Measurements from ENCODE around the gene PCMT1.
A peak's percentile ranks its signal among the peaks of the same experiment; 100 is the strongest.
"Not testable (repeated sequence)": the region's sequence is repeated elsewhere in the genome, so short reads cannot be mapped to it uniquely, and the experiment has no call there.

PCMT1 gene

GRCh38 chr6:149750136-149750609, 632 bp downstream of the PCMT1 start:
- peak; percentile 72 for DNase-seq (ENCODE audit: low spot score)

- no peak for DNase-seq (ENCODE audit: low spot score)
These were observed 1.7 kb downstream of the PCMT1 start for GRCh38 chr6:149751239-149751638.

GRCh38 chr6:149751920-149752319, 2.4 kb downstream of the PCMT1 start:
- not testable (repeated sequence) for DNase-seq (ENCODE audit: low spot score)

- no peak for DNase-seq (ENCODE audit: low spot score)
These were observed 3.2 kb downstream of the PCMT1 start for GRCh38 chr6:149752600-149753373.

- not testable (repeated sequence) for DNase-seq (ENCODE audit: low spot score)
These were observed 3.8 kb downstream of the PCMT1 start for GRCh38 chr6:149753374-149753637.

- DNase-seq (ENCODE audit: low spot score): no peak
These were observed 5.0 kb downstream of the PCMT1 start for GRCh38 chr6:149754548-149754947.

- no peak for DNase-seq (ENCODE audit: low spot score)
These were observed 6.0 kb downstream of the PCMT1 start for GRCh38 chr6:149755300-149756260.

- DNase-seq (ENCODE audit: low spot score): no peak
These were observed 6.7 kb downstream of the PCMT1 start for GRCh38 chr6:149756261-149756636.

GRCh38 chr6:149761438-149761837, 11.9 kb downstream of the PCMT1 start:
- no peak for DNase-seq (ENCODE audit: low spot score)

GRCh38 chr6:149763866-149764265, 14.3 kb downstream of the PCMT1 start:
- no peak for DNase-seq (ENCODE audit: low spot score)

GRCh38 chr6:149766156-149766769, 16.7 kb downstream of the PCMT1 start:
- no peak for DNase-seq (ENCODE audit: low spot score)

GRCh38 chr6:149769676-149770075, 20.1 kb downstream of the PCMT1 start:
- DNase-seq (ENCODE audit: low spot score): no peak

- no peak for DNase-seq (ENCODE audit: low spot score)
These were observed 21.6 kb downstream of the PCMT1 start for GRCh38 chr6:149771185-149771584.

- no peak for DNase-seq (ENCODE audit: low spot score)
These were observed 22.4 kb downstream of the PCMT1 start for GRCh38 chr6:149771925-149772324.

GRCh38 chr6:149777624-149778023, 28.1 kb downstream of the PCMT1 start:
- DNase-seq (ENCODE audit: low spot score): no peak

GRCh38 chr6:149779644-149779963, 30.1 kb downstream of the PCMT1 start:
- DNase-seq (ENCODE audit: low spot score): no peak

- no peak for DNase-seq (ENCODE audit: low spot score)
These were observed 32.2 kb downstream of the PCMT1 start for GRCh38 chr6:149781715-149782114.

GRCh38 chr6:149782337-149782736, 32.8 kb downstream of the PCMT1 start:
- no peak for DNase-seq (ENCODE audit: low spot score)

GRCh38 chr6:149783551-149783950, 34.0 kb downstream of the PCMT1 start:
- no peak for DNase-seq (ENCODE audit: low spot score)

GRCh38 chr6:149806127-149806526, 56.6 kb downstream of the PCMT1 start:
- no peak for DNase-seq (ENCODE audit: low spot score)

- DNase-seq (ENCODE audit: low spot score): no peak
These were observed 60.3 kb downstream of the PCMT1 start for GRCh38 chr6:149809798-149810197.

- no peak for DNase-seq (ENCODE audit: low spot score)
These were observed 63.8 kb downstream of the PCMT1 start for GRCh38 chr6:149813351-149813750.

GRCh38 chr6:149815788-149816187, 66.2 kb downstream of the PCMT1 start:
- no peak for DNase-seq (ENCODE audit: low spot score)
